DMS53 treated with DMSO at 0.1 percent for 48 hours (cell line): Measurements from ENCODE around the gene C1orf116.
A peak's percentile ranks its signal among the peaks of the same experiment; 100 is the strongest.

Source experiments
- DNase-seq: peaks from one replicate; lab custom pipeline; 2025; ENCODE audit not compliant: unreplicated experiment; lab: John Stamatoyannopoulos, UW

C1orf116 gene

DNA sequence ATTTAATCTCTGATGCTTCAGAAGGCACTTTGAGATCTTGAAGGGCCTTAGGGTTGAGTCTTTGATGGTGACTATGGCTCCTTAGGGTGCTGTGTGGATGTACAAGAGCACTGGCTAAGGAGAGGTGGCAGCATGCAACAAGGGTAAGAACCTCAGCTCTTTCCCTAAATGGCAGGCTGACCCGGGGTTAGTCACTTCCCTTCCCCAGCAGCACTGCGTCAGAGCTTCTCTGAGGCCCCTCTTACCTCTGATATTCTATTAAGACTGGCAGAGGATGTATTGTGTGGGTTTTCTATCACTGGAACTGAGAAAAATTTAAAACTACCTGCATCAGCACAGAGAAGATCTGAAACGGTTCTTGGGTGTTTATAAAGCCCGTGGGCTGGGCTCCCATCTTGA is 11.8 kb downstream of the C1orf116 start:
- DNase-seq, result no peak

DNA sequence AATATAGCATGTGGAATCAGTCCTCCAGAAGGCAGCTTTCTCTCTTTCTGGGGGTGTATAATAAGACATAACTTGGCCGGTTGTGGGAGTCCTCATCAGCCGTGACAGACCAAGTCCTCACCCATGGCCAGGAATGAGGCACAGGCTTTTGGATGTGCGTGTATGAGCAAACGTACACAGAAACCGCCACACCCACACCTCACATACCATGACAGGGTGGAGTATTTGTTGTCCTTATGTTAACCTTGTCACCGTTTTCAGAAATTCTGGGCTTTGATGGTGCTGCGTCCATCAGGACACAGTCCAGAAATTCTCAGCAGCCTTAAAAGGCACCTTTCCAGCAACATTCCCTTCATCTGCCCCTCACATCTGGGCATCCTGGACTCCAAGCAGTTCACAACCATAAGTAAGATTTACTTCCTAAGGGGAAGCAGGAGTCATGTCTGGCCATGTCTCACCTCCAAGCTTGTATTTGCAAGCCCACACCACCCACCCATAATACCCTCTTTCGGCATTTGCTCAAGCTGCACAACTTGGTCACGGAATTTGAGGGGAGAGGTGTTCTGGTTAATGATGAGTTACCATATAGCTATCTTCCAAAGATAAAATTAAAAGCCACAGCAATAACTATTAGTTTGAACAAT is 12.4 kb downstream of the C1orf116 start:
- DNase-seq, result no peak

DNA sequence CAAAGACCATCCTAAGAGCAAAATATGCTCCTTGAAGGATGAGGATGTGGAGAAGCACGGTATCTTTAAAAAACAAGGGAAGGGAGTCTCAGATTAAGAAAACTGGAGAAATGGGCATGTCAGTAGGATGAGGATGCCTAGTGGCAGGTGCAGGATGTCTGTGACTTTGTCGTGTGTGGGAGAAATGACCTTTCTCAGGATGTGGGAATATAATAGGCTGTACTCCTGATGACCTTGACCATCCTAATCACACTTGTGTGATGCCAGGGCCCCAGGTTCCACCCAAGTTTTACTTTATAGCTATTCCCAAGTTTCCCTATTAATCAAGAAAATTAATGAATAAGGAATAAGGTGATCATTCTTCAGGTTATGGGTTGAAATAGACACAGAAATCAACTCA is 12.9 kb downstream of the C1orf116 start:
- no peak for DNase-seq

DNA sequence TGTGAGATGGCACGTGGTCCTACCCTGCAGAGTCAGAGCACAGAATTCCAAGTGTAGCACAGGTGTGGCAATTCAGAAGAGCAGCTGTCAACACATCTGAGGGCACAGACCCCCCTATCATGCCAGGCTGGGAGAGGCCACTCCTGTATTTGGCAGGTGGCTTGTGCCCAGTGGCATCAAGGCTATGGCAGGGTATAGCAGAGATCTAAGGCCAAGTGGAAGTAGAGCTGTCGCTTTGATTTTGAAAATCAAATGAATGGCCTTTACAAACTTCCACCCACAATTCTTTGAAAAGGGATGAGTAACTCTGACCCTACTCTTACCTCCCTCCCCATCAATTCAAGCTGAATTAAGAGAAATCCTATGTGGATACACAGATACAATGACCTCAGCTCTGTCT is 13.4 kb downstream of the C1orf116 start:
- no peak for DNase-seq

DNA sequence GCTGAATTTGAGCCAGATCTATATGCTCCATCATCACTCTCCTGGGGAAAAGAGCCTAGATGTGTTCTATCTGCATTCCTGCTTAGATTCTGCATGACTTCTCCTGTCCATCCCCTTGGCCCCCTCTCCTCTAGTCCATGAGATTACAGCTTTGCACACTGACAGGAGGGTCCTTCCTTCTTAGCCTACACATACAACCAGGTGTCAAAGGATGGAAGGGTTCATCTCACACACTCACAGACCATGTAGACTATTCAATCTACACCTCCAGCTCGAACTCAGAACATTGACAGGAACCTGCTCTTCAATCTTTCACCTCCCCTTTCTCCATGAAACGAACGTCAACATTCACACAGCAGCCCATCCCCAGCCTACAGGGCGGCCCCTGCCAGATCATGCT is 13.8 kb downstream of the C1orf116 start:
- no peak for DNase-seq

DNA sequence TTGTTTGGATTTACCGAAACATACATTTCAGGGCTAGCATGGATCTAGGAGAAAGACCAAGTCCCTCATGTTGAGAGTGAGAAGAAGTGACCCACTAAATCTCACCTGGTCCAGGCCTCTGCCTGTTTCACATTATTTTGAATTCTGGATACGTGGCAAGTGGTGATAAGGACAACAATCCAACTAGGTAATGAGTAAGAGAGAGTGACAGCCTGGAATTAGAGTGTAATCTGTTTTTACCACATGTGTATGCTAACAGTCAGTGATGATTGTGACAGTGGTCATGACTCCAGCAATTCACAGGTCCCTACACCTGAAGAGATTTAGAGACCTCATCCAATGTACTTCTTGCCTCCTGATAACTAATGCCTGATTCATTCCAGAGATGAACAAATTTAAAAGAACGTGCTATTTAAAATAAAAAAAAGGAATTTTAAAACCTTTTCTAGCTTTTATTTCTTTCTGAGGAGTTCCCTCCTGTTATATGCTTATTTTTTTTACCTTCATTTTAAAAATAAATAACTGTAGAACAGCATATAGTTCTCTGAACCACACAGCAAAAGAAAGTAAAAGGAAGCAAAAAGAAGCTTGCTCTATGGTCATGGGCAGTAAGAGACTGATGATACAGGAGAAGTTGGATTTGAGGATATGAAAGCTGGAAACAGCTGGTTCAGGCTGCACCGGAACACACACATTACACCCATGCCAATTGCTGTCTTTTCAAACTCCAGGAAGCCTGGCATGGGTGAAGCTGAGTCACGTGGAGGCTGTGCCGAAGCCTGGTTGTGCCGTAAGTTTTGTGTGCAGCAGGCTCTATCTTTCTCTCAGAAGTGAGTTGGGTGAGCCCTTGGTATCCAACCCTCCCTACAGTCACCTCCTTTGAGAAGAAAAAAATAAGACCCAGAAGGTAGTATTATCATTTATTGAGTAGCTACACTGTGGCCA is 14.7 kb downstream of the C1orf116 start:
- DNase-seq, result no peak

DNA sequence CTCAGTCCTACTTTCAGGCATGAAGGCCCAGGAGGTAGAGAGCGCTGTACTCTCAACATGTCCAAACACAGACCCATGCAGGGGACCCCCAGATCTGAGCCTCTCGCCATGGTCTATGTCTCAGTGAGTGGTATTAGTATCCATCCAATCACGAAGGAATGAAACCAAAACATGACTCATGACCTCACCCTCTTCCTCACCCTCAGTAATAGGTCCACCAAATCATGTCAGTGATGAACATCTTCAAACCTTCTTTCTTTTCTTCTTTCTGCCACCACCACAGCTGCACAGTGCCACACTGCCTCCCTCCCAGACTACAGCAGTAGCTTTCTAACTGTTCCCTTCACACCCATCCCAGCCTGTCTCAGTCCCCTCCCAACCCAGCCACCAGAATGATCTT is 16.8 kb downstream of the C1orf116 start:
- no peak for DNase-seq

DNA sequence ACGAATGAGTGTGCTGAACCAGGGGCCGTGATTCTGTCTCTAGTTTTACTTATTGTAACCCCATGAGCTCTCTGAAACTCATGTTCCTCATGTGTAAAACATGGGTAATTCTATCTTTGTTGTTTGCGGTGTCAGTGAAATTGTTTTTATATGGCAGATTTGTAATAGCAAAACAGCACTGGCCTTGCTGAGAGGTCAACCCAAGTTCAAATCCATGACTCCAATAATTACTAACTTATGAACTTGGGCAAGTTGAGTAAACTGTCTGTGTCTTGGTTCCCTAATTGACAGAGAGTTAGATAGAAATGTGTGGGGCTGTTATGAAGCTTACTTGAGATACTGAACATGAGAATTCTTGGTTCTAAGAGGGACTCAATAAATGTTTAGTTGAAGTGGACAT is 17.8 kb downstream of the C1orf116 start:
- no peak for DNase-seq

DNA sequence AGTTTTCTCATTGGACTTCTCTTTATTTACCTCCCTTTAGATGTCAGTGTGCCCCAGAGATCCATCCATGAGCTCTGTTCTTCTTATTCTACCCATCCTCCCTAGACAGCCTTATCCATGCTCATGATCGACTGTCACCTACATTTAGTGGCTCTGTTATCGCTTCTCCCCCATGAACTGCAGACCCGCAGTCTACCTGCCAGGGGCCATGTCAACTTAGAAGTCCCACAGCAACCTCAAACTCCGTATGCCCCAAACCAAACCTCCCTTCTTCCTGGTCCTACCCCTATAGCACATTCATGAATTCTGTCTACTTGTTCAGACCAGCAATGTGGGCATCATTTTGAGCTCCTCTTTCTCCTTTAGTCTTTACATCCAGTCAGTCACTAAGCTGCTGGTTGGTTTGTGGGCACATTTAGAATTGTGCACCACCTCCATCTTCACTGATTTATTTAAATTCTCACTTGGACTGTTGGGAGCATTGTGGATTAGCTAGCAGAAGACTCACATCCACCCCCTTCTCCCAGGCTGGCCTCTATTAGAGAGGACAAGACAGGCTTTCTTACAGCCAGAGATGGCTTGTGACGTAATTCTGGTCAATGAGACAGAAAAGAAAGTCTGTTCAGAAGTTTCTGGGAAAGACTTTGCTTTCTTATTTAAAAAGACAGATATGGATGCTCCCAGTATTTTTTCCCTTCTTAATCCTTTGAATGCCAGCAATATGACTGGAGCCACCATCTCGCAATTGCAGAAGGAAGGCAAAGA is 19.1 kb downstream of the C1orf116 start:
- DNase-seq, result no peak

DNA sequence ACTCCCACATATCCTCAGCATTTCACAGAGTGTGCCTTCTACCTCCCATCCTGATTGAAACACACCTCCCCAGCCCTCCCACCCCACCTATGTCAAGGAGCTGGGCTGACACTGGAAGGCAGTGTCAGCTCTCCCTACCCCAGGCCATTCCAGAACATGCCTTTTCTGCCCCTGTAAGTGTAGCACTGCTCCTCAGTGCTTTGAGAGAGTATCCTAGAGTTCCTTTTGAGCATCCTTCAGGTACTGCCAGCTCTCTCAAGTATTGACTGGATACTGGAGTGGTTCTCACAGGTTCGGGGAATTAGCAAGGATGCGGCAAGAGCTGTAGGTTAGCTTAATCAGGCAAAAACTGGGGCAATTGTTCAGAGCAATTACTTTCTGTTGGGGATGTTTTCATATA is 21.8 kb downstream of the C1orf116 start:
- DNase-seq, result no peak

DNA sequence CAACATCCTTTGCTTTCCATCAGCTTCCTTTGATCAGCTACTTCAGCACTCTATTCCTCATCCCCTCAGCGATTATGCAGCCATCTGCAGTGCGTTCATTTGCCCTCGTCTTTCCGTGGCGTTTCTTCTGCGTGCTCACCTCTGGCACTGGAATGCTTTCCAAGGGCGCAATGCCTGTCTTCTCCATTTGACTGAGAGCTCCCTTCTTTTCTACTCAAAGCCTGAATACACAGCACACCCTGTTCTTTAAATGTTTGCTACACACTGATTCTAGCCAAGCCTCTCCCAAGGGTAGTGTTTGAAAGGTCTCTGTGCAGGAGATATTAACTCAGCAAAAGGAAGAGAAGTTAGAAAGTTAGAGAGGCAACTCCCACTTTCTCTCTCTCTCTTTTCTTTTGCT is 22.6 kb downstream of the C1orf116 start:
- no peak for DNase-seq

DNA sequence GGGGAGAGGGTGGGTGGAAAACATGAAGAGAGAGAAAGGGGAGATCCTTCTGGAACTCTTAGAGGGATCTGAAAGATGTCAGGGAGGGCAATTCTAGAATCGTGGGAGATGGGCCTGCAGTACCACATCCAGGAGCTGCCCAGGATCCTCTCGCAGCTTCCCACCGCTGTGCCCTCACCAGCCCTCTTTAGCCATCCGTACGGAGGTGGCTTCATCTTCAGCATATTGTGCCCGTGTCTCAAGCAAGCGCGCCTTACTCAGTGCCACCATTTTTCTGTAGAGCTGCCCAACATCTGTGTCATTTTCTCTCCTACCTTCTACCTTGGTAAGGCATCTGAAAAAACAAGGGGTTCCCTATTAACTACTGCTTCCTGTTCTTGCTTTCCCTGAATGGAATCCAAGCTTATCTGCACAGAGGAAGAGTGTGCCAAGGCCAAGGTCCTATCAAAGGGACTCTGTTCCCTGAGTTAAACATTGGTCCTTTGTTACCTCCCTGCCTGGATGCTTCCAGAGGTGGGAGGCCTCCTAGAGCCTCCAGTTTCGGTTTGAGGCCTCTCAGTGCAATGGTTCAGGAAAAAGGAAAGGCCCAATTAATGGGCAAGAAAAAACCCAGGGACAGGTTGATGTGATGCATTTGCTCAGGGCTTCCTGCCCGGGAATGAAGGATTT is 23.2 kb downstream of the C1orf116 start:
- DNase-seq, result no peak

DNA sequence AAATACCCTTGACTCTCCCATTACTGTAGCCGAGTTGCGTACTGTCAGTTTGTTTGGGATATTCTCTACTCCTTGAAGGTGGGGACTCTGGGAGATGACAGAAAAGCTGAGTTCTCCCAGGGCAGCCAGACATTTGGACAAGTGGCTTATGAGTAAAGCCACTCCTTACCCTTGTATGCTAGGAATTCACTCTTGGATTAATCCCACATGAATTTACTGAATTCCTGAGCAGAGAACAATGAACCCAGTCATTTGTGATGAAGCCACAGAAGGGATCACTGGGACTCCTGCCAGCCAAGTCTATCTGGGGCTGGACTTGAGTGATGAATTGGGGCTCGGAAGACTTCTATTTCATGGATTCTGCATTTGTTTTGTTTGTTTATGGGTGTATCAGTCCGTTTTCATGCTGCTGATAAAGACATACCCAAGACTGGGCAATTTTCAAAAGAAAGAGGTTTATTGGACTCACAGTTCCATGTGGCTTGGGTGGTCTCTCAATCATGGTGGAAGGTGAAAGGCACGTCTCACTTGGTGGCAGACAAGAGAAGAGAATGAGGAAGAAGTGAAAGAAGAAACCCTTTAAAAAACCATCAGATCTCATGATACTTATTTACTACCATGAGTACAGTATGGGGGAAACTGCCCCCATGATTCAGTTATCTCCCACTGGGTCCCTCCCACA is 25.1 kb downstream of the C1orf116 start:
- DNase-seq, result no peak

DNA sequence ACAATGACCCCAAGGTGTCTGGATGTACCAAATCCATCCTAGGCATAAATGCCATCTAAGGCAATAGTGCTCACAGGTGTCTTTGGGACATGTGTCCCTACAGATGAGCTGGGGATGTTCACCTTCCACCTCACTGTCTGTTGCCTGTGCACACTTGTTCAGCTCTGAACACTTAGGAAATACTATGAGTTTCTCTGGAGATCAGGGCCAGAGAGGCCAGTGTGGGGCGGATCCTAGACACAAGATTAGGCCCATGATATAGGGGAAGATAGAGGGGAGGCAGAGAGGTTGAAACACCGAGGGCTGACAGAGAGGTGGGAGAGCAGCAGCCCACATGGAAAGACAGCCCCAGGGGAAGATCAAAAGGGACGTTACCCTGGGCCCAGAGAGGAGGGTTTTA is 25.6 kb downstream of the C1orf116 start:
- DNase-seq, result no peak

DNA sequence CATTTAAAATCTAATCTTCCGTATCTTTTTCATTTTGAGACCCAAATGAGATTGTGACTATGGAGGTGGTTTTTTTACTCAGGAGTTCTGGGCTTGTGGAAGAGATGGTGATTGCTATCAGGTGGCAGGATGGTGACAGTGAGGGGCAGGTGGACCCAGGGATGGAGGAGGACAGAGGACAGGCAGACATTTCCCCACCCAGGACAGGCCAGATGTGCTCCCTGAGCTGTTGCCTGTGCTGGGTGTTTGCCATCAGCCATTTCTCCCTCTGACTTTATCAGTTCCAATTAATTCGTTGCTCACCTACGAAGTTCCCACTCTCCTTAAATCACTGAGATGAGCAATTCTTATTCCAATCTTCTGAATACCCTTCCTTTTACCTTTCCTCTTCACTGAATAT is 26.5 kb downstream of the C1orf116 start:
- DNase-seq, result no peak

DNA sequence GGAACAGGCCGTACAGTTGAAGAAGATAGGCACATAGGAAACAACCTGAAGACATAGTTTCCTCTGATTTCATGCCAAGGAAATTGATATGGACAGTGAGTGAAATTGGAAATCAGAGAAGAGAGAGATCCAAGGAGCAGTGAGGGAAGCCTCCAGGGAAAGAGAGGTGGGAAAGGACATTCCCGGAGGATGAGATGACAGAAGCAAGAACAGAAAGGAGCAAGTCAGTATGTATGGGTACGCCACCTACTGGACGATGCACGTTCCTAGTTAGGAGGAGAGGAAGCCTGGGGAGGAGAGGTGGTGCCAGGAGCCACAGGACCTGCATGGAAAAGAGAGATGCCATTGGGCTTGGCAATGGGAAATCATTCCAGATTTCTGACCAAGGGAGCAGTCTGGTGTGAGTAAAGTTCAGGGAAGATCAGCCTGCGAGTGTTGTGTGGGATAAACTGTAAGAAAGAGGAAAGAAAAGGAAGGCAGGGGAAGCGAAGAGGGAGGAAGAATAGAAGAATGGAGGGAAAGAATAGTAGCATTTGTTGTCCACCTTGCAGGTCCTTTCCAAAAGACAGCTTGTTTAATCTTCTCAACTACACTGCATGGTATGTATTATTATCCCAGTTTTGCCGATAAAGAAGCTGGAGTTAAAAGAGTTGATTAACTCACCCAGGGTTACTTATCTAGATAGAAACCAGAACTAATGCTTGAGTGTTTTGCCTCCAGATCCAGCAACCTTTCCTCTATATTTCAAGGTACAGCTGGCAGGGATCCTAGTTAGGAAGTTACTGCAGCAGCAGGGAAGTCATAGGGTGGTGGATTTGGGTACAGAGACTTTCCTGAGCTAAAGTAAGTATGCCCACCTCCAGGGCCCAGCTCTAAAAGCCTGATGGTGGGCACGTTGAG is 27.4 kb downstream of the C1orf116 start:
- DNase-seq, result peak; percentile 86

DNA sequence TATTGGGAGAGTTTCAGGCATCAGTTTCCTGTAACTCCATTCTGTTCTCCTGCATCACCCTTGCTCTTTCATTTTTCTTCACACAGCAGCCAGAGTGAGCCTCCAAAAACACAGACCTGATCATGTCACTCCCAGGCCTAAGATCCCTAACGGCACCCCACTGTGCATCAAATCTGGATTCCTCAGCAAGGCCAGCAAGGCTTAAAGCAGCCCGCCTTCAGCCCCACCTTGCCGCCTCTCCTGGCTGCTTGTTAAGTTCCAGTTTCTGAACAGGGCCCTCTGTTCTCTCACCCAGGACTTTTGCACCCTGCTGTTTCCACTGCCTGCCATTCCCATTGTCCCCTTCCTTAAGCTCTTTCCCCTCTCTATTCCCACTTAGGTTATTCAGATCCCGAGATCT is 29.3 kb downstream of the C1orf116 start:
- DNase-seq, result no peak

DNA sequence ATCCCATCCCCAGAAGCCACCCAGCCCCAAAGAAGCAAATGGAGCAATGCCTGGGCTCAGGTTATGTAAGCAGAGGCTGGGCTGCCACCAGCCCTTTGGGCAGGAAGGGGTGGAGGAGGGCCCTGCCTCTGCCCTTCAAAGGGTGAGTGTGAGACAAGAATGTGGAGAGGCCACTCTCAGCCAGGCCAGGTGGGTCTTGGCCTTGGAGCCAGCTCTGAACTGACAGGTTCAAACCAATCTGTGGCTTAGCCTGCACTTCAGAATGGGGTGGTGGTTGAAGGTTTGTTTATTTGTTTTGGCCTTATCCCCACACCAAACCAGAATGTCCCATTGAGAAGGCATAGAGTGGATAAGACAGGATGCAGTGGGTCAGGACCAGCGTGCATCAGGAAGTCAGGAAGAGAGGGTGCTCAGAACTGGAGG is 29.8 kb downstream of the C1orf116 start:
- peak; percentile 93 for DNase-seq

DNA sequence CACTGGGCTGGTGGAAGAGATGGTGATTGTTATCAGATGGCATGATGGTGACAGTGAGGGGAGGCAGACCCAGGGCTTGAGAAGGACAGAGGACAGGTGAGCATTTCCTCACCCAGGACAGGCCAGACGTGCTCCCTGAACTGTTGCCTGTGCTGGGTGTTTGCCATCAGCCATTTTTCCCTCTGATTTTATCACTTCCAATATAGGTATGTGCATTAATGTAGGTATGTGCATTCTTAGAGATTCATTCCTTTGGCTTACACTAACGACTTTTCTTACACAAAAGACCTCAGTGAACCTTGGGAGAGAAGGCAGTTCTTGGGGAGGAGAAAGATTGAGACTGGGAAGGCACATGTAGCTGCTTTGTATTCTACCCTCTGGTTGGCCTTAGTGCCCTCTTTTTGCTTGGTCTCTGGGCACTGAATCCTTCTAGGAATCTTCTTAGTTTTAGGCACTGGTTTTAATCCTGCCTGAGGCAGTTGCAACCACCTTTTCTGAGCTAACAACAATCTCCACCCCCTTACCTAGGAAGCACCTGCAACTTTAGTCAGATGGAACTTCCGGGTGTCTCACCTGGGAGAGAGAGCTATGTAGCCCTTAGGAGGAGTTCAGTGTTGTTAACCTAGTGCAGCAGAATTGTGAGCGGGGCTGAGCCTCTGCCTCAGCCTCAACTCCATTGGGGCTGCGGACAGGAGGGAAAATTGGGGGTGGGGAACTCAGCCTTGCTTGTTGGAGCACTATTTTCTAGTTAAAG is 30.9 kb downstream of the C1orf116 start:
- DNase-seq, result peak; percentile 90
